Fibroblast of skin of scalp (primary cell): ENCODE data around the gene MUC2.
"Not testable (repeated sequence)": the region's sequence is repeated elsewhere in the genome, so short reads cannot be mapped to it uniquely, and the experiment has no call there.

Experiments
- DNase-seq: peaks from one replicate; pipeline ENCODE4 v3.0.0-alpha.2; 2013

MUC2 gene

DNA sequence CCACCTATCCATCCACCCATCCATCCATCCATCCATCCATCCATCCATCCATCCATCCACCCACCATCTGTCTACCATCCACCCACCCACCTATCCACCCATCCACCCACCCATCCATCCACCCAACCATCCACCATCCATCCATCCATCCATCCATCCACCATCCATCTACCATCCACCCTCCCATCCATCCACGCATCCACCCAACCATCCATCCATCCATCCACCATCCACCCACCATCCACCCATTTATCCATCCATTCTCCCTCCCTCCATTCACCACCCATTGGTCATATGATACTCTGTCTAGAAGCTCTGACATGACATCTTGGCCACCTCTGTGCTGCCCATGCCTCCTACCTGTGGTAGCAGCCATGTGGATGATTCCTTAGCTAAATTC is 31.7 kb downstream of the MUC2 start:
- no peak for DNase-seq

DNA sequence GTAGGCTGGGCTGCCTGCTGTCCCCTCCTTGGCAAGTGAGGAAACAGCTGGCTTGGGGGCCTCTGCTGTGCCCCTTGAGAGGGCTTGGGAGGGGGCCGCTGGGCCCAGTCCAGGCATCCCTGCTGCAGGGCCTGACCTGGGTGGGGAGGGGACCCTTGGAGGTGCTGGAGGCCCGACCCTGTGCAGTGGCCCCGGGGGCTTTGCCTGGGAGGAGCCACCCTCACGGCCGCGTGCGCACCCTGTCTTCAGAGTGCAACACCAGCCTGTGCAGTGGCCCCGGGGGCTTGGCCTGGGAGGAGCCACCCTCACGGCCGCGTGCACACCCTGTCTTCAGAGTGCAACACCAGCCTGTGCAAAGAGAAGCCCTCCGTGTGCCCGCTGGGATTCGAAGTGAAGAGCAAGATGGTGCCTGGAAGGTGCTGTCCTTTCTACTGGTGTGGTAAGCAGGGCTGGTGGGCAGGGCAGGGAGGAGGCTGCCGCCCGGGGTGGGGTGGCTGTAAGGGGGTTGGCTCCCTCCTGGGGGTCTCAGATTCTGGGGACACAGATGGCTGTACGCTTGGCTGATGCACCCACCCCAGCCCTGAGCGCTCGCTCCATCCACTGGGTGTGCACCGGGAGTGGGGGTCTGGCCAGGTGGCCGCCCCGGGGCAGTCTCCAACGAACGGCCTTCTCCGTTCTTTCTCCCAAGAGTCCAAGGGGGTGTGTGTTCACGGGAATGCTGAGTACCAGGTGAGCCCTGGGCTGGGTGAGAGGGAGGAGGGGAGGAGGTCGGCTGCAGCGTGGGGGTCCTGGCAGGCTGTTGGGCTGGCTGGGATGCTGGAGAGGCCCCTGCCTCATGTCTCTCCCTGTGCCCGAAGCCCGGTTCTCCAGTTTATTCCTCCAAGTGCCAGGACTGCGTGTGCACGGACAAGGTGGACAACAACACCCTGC is 32.9 kb downstream of the MUC2 start:
- no peak for DNase-seq

DNA sequence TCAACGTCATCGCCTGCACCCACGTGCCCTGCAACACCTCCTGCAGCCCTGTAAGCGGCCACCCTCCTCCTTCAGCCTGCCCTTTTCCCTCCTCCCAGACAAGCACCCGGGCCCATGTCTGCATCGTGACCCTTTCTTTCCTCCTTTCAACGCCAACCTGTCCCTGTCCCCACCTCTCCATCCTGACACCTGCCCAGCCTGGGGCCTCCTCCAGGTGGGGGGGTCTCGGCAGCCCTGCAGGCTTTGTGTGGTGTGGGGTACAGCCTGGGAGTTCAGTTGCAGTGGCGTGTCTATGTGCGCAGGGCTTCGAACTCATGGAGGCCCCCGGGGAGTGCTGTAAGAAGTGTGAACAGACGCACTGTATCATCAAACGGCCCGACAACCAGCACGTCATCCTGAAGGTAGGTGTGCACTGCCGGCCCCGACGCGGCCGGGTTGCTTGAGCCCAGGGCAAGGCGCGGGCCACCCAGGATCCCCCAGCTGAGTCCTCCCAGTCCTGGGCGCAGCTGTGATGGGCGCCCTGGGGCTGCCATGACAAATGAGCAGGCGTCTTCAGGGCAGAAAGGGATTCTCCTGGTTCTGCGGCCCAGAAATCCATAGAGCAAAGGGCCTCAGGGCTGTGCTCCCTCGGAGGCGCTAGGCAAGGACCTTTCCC is 33.7 kb downstream of the MUC2 start:
- no peak for DNase-seq

DNA sequence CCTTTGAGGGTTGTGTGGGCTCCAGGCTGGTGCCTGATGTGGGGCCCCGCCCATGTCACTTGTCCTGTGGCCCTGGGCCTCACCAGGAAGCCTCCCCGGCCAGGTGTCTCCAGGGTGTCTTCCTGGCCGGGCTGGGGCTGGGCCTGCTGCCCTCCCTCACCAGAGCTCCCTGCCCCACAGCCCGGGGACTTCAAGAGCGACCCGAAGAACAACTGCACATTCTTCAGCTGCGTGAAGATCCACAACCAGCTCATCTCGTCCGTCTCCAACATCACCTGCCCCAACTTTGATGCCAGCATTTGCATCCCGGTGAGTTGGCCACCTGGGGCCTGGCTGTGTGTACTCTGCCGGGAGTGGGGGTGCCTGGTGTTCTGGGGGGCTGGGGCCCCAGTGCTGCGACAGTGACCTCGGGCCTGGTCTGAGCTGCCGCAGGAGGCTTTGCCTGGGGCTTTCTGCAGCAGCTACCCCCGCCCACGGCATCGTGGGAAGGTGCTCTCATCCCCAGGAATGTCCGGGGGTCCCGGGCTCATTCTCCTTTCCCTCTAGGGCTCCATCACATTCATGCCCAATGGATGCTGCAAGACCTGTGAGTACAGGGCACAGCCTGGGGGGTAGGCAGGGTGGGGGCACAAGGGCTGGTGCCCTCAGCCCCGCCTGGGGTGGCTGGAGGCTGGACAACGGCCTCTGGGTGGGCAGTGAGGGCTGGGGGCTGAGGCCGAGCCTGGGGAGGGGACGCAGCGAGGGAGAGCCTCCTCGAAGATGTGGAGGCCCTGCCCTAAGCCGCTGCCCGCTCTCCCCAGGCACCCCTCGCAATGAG is 34.6 kb downstream of the MUC2 start:
- no peak for DNase-seq

DNA sequence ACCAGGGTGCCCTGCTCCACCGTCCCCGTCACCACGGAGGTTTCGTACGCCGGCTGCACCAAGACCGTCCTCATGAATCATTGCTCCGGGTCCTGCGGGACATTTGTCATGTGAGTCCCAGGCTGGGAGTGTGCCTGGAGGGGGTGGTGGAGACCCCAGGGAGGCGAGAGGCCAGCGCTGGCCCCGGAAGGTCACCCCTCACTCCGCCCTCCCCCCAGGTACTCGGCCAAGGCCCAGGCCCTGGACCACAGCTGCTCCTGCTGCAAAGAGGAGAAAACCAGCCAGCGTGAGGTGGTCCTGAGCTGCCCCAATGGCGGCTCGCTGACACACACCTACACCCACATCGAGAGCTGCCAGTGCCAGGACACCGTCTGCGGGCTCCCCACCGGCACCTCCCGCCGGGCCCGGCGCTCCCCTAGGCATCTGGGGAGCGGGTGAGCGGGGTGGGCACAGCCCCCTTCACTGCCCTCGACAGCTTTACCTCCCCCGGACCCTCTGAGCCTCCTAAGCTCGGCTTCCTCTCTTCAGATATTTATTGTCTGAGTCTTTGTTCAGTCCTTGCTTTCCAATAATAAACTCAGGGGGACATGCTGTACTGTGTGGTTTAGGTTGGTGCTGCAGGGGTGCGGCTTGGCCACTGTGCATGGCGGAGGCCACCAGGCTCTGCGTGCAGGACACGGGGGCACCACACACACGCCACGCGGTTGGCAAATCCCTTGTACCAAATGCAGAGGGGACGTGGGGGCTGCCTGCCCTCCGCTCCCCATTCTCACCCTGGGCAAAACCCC is 35.4 kb downstream of the MUC2 start:
- no peak for DNase-seq

DNA sequence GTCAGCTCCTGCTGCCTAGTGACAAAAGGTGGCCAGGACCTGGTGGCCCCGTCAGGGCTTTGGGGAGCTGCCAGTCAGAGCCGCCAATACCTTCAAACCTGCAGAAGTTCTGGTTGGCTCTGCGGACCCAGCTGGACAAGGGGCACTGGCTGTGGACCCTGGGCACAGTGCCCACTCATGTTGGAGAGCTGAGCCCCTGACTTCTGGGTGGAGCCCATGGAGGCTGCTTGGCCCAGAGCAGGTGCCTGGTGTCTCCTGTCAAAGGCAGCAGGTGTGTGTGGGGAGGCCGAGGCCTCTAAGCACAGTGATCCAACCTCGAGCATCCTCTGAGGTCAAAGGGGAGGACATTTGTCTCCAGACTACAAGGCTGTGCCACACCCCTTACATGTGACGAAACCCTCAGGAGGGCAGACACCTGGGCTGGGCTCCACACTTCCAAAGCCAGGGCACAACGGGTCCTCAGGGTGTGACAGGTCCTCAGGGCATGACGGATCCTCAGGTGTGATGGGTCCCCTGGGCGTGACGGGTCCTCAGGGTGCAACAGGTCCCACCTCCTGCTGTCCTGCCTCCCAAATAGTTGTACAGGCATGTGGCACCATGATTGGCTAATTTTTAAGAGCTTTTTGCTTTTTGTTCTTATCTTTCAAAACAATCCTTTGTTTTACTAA is 37.0 kb downstream of the MUC2 start:
- DNase-seq, result no peak

DNA sequence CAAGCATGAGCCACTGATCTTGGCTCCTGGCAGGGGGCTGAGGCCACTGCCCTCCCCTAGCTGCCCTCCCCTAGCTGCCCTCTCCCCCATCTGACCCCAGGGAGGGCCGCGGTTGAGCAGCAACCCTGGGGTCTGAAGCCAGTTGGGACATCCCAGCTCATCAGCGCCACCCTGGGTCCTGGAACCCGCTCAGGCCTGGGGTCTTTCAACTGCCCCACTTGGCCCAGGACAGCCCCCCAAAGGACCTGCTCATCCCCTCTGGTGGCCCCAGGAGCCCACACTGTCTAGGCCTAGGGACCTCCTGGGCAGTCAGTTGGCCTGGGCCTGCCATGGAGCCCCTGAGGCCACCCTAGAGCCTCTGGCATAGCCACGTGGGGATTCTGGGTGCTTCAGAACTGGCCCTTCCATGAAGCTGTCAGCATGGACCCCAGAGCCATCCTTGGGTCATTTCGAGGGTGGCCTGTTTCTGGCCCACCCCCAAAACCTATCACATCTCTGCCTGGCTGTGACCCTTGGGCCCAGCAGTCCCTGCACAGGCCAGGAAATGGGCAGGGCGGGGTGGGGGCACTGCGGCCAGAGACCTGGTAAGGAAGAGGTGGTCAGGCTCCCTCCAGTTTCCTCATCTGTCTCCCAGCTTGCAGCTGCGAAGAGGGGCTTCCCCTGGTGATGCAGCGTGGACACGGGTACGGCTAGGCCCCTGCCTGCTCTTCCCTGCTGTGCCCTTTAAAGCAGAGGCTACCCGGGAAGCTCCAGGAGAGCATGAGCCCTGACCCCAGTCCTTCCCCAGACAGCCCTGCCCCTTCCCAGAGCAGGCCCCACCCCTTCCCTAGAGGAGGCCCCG is 37.9 kb downstream of the MUC2 start:
- DNase-seq, result no peak

DNA sequence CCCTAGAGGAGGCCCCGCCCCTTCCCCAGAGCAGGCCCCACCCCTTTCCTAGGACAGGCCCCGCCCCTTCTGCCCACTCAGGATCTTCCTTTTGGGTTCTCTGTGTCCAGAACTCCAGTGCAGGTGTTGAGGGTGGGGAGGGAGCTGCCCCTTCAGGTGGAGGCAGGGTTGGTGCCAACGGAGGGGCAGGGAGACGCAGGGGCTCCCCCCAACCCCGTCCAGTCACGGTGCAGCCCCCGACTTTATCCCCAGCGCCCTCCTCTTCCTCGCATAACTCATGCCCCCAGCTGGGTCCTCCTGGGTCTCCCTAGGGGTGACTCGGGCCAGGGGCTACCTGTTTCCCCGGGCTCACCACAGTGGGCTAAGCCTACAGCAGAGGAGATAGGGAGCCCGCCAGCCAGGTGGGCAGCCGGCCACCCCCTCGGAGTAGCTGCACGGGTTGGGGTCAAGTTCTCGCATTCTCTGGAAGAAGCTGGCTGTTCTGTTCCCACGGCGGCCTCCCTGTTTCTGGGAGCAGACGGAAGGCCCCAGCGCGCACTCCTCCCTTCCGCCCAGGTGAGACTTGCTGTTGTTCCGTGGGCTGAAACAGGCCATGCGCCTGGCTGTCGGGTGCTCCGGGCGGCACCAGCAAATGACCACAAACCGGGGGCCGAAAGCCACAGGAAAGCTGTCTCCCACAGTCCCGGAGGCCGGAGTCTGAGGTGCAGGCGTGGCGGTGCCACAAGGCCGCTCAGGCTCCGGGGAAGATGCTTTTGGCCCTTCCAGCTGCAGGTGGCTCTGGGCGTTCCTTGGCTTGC is 38.9 kb downstream of the MUC2 start:
- DNase-seq, result no peak

DNA sequence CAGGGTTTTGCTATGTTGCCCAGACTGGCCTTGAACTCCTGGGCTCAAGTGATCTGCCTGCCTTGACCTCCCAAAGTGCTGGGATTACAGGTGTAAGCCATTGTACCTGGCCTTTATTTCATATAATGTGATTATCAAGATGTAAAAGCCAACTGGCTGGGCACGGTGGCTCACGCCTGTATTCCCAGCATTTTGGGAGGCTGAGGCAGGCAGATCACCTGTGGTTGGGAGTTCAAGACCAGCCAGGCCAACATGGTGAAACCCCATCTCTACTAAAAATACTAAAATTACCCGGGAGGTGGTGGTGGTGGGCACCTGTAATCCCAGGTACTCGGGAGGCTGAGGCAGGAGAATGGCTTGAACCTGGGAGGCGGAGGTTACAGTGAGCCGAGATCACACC is 40.6 kb downstream of the MUC2 start:
- DNase-seq, result not testable (repeated sequence)

DNA sequence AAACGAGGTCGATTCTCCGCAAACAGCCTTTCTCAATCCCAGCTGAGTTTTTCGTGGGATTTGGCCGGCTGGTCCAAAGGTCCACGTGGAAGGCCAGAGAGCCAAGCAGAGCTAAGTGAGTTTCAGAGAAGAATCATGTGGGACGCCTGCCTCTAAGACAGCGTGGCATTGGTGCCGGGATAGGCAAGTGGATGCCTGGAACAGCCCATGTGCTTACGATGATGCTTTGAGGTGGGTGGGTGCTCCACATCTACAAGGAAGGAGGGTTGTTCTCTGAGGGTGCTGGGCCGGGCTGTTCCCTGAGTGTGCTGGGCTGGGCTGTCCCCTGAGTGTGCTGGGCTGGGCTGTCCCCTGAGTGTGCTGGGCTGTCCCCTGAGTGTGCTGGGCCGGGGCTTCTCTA is 41.4 kb downstream of the MUC2 start:
- no peak for DNase-seq

DNA sequence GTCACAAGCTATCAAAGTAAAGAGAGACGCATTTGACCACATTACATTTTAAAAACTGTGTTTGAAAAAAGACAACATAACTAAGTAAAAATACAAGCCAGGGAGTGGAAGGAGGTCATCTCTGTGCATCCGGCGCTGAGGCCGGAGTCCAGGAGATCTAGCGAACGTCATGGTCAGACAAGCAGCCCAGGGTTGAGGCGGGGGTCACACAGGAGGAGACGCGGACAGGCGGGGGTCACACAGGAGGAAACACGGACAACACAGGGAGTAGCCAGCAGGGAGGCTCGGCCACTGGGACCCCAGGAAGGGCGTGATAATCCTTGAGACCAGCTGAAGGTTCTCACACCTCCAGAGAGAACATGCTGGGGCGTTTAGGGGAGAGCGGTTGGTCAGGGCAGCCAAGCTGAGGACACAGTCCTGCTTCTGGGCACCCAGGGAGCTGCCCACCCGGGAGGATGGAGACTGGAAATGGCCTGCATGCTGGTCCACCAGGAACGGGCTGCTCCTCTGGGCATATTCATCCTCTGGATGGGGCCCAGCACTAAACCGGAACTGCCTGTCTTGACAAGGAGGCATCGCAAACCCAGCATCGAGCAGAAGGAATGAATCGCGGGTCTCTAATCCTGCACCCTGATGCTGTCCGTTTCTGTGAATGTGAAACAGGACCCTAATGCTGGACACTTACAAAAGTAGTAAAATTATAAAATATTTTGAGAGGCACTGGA is 42.2 kb downstream of the MUC2 start:
- no peak for DNase-seq

DNA sequence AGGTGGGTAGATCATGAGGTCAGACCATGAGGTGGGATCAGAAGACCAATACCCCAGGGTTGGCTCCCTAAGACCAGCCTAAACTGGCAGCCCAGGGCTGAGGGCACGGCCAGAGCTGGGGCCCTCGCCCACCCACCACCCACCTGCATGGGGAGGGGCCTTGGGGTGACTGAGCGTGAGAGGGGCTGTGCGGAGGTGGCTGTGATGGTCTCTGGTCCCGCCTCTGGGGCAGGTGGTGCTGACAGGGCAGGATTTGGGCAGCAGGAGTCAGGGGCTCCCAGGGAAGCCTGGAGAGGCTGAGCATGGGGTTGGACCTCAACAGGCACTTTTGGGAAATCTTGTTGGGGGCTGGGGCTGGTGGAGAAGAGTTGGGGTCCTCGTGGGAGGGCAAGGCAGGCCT is 43.3 kb downstream of the MUC2 start:
- no peak for DNase-seq

DNA sequence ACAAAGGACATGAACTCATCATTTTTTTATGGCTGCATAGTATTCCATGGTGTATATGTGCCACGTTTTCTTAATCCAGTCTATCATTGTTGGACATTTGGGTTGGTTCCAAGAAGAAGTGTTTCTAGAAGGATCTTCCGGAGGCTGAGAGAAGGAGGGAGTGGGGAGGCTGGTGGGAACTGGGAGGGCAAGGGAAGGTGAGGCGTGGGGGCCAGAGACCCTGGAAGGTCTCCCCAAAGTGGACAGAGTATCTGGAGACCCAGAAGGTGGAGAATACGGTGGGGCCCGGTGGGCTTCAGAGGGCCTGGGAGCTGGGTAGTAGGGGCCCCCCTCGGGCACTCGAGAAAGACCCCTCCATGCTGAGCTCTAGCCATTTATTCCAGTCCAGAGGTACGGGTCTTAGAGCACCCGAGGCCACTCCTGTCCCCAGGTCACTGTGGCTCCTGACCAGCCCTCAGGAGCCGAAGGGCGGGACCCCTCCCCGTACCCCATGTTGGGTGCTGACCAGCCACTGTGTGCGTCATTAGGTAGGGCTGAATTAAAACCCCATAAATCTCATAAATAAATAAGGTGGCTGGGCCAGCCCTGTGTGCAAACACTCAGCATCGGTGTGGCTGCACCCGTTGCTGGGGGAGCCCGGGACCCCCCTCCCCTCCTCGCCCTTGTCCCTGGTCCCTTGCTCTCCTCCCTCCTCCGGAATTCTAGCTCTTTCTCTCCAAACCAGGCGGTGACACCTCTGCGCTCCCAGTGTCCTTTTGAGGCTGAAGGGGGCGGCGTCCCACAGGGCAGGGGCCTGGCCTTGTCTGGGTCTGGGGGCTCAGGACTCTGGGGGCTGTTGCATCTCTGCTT is 44.3 kb downstream of the MUC2 start:
- no peak for DNase-seq

DNA sequence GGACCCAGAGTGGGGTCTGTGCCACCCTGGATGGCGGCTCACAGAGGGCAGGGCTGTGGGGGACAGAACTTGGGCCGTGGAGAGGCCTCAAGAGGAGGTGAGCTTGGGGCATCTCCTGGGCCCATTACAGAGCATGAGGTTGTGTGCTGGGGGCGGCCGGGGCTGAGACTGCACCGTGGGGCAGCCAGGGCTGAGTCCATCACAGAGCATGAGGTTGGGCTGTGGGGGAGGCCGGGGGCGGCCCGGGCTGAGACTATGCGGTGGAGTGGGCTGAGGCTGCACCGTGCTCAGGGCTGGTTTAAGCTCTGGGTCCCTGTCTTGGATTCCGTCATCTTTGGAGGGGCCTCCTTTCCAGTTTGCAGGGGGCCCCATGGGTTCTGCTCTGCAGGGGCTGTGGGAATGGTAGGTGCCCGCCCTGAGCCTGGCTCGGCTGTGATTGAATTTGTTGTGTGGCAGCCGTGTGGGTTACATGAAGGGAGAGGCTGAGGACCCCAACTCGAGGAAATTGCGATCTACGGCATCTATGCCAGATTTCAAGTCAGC is 45.0 kb downstream of the MUC2 start:
- DNase-seq, result no peak

DNA sequence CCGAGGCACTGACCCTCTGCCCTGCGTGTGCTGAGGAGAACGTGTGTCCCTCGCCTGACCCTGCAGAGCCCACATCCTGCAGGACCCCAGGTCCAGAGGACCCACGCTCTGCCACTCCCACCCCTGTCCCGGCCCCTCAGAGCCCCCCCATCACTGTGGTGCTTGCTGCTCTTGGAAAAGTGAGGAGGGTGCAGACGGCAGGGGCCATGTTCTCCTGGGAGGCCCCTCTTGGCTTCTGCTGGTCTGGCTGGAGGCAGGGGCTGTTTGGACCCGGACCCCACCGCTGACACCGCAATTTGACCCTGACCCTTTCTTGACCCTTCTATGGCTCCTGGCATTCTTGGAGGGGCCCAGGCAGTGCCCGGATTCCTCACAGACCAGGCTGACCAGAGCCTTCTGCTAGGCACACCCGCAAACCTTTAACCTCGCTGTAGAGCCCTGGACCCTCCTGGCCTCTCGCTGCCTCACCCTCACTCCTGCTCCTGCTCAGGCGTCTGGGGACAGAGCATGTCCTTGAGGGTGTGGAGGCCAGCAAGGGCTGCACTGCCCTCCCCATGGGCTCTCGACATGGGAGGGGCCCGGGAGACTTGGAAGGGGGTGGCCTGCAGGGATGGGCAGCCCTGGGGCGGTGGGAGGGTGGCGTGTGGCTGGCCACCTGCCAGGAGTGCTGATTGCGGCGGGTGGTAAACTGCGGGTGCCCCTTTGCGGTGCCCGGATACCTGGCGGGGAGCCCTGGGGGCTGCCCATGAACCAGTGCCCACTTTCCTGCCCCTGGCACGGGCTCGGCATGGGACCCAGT is 46.1 kb downstream of the MUC2 start:
- DNase-seq, result no peak

DNA sequence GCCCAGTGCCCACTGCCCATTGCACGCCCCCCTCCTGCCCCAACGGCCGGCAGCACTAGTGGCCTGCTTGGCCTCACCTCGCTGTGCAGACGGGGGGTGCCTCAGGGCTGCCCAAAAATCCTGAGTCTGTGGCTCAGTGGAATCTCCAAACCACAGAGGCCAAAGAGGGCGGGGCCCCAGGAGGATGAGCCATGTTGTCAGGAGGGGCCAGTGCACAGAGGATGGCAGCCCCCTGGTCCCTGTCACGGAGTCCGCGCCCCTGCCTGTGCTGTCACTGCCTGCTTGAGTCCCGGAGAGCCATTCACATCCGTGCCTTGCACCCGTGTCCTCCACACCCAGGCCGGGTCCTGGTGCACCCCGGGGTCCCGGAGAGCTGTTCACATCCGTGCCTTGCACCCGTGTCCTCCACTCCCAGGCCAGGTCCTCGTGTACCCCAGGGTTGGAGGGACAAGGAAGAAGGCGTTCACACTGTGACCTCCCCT is 46.7 kb downstream of the MUC2 start:
- DNase-seq, result no peak
